ENCODE results near the gene ZSWIM9.
A peak's percentile ranks its signal among the peaks of the same experiment; 100 is the strongest.
"Not testable (repeated sequence)": the region's sequence is repeated elsewhere in the genome, so short reads cannot be mapped to it uniquely, and the experiment has no call there.

ZSWIM9 gene

DNA sequence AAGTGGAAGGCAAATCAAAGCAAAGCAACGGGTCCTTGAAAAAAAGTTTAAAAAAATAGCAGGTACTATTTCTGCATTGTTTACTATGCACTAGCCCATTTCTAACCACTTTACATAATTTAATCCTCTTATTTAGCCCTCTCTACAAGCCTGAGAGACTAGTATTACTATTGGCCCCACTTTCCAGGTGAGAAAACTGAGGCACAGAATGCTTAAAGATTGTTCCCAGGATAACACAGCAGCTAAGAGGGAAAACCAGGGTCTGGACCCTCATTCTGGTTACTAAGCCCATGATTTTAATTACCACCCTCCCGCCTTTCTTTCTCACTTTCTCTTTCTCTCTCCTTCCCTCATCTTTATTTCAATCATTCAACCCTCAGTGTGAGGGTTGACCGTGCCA is 5.7 kb downstream of the ZSWIM9 start:
- no peak for DNase-seq

DNA sequence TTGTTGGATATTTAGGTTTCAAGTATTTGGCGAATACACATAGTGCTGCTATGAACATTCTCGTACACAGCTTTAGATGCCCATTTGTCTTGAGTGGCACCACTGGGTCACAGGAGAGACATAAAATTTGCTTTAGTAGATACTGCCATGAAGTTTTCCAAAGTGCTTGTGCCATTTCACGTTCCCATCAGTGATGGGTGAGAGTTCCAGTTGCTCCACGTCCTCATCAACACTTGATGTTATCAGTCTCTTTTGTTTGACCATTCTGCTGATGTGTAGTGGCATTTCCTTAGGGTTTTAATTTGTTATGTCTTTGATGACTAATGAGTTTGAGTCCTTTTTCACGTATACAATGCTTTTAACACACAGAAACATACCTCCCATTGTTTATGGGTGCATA is 11.0 kb downstream of the ZSWIM9 start:
- no peak for DNase-seq

DNA sequence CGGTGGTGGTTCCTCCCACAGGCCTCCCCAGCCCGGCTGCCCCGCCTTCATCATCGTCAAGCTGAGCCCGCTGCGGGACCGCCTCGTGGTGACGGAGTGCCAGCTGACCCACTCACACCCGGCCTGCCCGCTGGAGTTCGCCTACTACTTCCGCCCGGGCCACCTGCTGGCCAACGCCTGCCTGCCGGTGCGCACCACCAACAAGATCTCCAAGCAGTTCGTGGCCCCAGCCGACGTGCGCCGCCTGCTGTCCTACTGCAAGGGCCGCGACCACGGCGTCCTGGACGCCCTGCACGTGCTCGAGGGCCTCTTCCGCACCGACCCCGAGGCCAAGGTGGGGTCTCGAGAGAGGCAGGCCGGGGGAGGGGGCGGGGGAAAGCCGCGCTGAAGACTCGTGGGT is 12.0 kb downstream of the ZSWIM9 start:
- DNase-seq, result no peak

DNA sequence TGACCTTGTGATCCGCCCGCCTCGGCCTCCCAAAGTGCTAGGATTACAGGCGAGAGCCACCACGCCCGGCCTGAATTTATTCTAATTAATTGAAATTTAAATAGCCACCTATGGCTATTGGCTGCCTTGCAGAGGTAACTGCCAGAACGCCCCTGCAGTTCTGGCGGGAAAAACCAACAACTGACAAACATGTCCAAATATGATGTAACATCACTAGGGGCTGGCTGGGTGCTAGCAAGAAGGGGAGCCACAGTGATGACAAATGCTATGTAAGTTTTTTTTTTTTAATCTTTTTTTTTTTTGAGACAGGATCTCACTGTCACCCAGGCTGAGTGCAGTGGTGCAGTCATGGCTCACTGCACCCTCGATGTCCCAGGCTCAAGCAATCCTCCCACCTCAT is 12.9 kb downstream of the ZSWIM9 start:
- no peak for DNase-seq

DNA sequence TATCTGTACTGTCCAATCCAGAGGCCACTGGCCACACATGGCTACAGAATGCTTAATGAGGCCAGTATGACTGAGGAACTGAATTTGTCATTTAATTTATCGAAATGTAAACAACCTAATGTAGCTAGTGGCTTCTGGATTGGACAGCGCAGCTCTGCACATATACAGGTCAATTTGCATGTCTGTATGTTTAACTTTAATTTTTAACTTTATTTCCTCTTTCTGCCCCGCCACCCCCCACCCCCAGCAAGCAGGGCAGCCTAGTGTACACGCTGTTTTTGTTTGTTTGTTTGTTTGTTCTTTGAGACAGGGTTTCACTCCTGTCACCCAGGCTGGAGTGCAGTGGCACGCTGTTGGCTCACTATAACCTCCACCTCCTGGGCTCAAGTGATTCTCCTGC is 15.5 kb downstream of the ZSWIM9 start:
- no peak for DNase-seq

DNA sequence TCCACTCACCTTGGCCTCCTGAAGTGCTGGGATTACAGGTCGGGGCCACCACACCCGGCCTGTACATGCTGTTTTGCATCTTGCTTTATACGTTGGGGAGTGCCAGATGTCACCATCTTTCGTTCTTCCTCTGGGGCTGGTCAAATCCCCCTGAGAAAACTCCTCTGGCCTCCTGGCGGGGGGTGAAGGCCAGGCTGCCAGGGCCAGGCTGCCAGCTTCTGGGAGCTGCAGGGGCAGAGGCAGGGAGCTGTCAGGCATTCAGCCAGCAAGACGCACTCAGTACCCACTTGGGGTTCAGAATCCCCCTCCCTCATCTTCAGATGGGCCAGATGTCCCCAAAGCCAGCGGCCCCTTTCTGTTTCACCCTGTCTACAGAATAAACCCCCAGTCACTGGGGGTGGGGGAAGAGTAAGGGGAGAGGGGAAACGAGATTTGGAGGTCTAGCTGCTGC is 16.1 kb downstream of the ZSWIM9 start:
- DNase-seq, result no peak

DNA sequence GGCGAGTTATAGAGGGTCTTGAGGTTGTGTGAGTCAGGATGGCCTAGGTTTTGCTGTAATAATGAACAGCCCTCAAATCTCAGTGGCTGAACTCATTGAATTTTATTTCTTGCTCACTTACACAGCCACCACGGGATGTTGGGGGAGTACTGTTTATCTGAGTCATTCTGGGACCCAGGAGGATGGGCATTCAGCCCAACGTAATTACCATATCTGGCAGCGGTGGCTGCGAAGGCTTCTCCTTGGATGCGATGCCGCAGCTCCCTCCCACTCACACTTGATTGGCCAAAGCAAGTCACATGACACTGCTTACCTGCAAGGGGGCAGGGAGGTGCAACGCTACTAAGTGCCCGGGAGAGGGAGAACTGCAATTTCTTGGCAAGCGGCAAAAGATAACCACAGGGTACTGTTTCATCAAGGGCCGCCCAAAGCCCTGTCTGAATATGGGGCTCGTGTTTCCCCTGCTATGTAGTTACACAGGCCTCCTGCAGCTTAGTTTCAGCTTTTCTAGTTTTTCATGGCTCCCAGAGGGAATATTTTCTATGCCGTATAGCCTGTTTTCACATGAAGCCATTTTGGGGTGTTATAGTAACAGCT is 19.9 kb downstream of the ZSWIM9 start:
- peak; percentile 58 for DNase-seq

DNA sequence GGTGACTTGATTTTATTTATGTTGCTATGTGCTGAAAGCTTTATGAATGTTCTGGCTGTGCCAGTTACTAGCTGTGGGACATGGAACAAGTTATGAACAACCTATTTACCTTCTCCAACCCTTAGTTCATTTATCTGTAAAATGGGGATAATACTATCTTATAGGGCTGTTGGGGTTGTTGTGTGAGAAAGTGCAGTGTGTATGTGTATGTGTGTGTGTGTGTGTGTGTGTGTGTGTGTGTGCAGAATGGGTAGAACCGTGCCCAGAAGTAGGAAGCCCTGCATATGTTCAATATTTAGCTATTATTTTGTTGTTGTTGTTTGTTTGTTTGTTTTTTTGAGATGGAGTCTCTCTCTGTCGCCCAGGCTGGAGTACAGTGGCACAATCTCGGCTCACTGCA is 20.4 kb downstream of the ZSWIM9 start:
- DNase-seq, result no peak

DNA sequence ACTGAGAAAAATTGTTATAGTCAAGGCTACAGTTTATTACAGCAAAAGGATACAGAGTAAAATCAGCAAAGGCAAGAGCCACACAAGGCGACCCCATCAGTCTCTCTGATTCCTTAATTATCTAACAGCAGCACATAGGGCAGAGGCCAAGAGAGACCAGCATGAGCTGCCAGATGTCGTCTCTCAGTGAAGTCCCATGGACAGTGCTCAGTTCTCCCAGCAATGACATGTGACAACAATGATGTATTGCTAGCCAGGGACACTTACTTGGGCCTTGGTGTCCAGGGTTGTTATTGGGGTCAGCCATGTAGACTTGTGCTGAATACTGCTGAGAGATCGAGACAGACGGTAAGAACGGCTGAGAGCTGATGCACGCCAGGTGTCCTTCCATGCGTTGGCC is 22.3 kb downstream of the ZSWIM9 start:
- no peak for DNase-seq

DNA sequence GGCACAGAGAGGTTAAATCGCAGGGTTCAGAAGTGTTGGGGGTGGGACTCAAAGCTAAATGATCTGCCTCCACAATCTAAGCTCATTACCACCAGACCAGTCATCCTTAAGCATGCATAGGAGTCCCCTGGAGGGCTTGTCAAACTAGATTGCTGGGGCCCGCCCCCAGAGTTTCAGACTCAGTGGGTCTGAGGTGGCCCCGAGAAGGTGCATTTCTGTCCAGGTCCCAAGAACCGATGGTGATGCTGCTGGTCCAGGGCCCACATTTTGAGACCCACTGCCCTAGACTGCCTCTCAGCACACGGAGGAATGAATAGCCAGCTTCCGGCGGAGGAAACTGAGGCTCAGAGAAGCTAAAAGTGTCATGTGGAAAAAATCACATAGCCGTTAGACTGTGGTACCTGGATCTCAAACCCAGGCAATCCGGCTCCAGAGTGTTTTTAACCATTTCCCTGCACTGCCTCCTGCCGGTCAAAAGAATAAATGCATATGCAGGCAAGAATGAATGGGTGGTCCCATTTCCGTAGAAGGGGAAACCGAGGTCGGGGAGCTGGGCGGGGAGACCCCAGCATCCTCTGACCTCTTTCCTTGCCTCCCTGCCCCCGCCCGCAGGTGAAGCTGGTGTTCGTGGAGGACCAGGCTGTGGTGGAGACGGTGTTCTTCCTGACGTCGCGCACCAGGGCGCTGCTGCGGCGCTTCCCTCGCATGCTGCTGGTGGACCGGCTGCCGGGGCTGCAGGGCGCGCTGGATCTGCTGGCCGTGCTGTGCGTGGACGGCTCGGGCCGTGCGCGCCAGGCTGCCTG is 23.8 kb downstream of the ZSWIM9 start:
- no peak for DNase-seq

DNA sequence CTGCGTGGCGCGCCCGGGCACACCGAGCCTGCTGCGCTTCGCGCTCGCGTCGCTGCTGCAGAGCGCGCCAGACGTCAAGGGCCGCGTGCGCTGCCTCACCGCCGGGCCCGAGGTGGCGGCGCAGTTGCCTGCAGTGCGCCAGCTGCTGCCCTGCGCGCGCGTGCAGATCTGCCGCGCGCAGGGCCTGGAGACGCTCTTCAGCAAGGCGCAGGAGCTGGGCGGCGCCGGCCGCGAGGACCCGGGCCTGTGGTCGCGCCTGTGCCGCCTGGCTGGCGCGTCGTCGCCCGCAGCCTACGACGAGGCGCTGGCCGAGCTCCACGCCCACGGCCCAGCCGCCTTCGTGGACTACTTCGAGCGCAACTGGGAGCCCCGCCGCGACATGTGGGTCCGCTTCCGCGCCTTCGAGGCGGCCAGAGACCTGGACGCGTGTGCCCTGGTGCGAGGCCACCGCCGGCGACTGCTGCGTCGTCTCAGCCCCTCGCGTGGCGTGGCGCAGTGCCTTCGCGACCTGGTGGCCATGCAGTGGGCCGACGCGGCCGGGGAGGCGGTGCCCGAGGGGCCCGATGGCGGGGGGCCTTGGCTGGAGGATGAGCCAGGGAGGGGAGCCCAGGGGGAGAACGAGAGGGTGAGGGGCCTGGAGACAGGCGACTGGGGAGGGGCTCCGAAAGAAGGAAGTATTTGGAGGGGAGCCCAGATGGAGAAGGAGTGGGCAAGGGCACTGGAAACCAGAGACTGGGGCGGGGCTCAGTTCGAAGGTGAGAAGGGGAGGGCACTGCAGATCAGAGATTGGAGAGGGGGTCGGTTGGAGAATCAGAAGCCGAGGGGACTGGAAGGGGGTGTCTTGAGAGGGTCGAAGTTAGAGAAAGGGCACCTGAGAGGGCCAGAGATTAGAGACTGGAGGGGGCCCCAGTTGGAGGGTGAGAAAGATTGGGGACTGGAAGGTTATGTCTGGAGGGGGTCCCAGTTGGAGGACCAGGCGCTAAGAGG is 24.7 kb downstream of the ZSWIM9 start:
- no peak for DNase-seq

DNA sequence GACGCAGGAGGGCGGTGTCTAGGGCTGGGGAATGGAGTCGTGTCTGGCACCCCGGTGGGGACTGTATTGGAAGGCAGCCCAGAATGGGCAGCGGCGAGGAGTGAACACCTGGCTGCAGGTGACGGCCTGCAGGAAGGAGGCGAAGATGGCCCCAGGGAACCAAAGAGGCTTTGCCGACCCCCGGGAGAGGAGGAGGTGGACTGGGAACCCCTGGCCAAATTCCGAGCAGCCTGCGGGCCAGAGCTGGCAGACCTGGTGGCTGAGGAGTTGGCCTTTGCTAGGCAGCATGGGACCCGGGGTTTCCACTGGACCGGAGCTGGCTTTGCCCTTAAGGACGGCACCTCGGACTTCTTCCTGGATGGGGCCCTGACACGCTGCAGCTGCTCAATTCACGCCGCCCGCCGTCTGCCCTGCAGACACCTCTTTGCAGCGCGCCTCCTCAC is 25.9 kb downstream of the ZSWIM9 start:
- no peak for DNase-seq

DNA sequence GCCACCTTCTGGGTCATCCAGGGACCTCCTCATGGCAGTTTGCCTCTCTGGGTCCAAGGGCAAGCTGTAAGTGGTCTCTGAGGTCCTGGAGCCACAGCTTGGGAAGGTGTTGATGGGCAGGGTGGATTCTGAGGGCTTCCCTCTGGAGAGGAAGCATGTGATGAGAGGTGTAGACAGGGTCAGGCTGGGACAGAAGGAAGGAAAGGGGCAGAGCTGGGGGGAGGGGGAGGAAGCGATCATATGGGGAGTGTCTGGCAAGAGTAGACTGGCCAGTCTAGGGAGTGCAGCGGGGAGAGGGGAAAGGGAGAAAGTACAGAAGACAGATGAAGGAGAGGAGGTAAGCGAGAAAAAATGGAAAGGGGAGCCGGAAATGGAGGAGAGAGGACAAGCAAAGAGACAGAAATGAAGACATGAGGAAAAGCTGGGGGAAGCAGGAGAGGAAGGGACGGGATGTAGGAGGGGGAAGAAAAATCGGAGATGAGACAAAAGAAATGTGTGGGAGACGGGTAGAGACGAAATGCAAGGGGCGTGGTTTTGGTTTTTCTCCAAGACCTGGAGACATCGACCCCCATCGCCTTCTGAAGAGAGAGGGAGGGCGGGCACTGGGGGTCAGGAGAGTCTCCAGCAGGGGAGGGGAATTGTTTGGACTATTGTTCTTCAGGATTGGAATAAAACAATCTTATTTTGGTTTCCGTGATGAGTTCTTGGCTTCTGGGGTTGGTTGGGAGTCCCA is 26.6 kb downstream of the ZSWIM9 start:
- no peak for DNase-seq

DNA sequence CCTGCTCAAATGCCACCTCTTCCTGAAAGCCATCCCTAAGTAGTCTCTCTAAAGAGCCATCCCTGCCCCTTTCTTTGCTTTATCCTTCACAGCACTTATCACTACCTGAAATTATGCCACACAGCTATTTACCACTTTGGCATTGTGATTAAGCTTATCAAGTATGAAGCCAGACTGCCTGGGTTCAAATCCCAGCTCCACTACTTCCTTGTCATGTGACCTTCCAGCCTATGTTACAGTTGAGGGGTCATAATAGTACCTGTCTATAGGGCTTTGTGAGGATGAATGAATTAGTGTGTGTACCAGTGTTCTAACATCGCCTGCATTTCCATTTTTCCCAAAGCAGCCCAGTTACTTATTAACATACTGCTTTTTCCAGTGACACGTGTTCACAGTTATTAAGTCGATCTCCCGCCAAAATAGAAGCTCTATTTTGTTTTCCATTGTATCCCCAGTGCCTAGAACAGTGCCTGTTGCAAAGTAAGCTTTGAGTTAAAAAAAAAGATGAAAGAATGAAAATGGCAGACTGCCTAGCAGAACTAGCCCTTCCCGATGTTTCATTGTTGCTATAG is 32.8 kb downstream of the ZSWIM9 start:
- no peak for DNase-seq

DNA sequence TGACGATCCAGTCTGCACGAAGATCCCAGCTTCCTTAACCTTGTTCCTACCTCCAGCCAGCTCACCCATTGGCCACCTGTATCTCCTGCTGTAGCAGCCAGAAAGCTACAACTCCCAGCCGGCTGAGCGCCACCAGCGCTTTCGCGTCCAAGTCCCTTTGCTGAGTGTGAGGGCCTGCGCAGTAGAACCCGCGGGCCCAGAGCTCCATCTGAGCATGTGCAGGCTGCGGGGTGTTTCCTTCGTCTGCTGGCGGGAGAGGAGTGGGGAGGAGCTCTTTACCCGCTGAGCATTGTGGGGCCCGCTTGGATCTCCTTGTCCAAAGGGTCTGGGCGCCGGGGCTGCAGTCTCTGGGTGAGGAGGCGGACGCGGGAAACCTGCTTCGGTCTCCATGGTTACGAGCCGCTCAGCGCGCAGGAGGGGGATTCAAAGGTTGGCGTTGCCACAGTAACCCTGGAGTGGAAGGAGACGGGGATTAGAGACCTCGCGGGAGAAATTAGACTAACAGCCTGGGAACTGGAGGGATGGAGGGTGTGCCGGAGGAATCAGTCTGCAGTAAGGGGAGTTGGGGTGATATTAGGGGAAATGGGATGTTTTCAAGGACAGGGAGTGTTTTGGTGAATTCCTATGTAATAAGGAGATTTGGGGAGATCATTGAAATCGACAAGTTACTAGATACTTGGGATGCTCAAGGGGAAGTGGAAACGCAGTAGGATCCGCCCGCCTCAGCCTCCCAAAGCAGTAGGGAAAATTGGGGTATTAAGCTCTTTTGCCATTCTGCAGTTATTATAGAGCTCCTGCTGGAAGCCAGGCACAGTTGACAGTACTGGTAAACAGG is 33.5 kb downstream of the ZSWIM9 start:
- peak; percentile 97 for DNase-seq

DNA sequence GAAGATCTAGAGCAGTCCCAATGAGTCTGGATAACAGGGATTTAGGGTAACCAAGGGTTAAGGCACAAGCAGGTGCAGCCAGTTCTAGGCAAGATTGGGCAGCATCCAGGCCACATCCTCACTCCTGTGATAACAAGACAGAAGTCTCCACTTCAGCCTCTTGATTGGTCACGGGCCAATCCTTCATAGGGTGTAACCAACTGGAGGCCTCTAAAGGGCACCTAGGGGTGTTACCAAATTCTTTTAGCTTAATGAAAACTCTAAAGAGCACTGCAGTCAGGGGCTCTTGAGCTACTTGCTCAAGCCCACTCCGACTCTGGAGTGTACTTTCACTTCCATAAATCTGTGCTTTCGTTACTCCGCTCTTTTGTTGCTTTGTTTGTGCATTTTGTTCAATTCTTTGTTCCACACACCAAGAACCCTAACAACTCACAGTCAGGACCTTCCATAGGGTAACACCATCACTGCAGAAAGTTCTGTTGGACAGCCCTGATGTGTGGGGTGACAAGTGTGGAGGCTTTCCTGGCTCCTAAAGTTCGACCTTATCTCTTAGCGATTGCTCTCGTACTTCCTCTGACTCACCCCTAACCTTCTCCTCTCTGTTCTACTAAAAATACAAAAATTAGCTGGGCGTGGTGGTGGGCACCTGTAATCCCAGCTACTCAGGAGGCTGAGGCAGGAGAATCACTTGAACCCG is 36.1 kb downstream of the ZSWIM9 start:
- DNase-seq, result peak; percentile 58

DNA sequence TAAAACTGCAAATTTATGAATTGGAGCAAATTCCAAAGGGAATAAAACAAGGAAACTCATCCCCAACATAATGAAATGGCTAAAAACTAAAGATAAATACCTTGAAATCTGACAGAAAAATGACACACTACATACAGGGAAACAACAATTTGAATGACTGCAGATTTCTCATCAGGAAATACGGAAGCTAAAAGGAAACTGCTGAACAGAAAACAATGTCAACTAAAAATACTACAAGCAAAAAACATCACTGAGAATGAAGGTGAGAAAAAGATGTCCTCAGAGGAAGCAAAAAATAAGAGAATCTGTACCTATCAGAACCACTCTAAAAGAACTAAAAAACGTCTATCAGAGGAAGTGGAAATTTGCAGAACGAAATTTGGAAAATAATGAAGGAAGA is 39.5 kb downstream of the ZSWIM9 start:
- no peak for DNase-seq

DNA sequence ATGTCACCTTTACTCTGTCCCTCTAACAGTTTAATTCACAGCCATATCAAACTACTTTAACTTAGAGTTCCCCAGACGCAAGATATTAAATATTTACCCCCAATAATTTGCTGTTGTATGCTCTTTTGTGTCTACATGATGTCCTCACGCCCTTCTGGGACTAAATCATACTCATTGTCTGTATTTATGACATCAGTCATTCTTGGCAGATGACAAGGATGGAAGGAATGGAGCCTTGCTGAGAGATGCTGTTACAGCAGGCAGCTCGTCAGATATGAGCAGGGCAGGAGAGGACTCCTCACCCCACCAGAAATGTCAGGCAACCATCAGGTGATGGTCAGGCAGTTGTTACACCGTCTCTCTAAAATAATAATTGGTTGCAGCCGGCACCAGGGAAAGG is 43.5 kb downstream of the ZSWIM9 start:
- no peak for DNase-seq

DNA sequence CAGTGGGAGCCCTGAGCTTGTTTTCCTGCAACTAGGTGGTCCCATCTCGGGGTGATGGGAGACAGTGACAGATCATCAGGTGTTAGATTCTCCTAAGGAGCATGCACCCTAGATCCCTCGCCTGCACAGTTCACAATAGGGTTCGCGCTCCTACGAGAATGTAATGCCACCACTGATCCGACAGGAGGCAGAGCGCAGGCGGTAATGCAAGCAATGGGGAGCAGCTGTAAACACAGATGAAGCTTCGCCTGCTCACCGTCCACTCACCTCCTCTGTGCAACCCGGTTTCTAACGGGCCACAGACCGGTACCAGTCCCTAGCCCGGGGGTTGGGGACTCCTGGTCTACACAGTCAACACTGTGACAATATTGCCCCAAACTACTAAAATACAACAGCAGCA is 46.5 kb downstream of the ZSWIM9 start:
- DNase-seq, result no peak

DNA sequence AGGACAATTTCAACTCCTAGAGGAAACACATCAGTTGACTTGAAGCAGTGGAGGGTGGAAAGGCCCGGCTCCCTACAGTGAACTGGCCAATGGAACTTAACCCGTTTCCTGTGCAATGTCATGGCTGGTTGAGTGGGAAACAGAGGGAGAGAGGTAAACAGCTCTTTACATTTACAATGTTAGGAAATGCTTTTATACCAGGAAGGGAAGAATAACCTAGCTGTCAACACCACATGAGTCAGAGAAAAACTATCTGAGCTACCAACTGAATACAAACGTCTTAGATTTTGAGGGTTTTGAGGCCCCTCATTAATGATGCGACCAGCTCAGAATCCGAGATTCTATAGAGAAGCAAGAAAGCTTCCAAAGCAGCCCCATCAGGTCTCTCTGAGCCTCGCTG is 48.5 kb downstream of the ZSWIM9 start:
- DNase-seq, result peak; percentile 41

DNA sequence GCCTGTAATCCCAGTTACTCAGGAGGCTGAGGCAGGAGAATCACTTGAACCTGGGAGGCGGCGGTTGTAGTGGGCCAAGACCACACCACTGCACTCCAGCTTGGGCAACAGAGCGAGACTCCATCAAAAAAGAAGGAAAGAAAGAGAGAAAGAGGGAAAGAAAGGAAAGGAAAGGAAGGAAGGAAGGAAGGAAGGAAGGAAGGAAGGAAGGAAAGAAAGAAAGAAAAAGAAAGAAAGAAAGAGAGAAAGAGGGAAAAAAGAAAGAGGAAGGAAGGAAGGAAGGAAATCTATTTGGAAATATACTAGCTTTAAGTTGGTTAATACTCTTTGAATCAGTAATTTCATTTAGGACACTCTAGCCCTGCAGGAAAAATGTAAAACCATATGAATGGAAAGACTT is 50.3 kb downstream of the ZSWIM9 start:
- DNase-seq, result not testable (repeated sequence)
